ENCODE results near the gene AHSG.

DNA sequence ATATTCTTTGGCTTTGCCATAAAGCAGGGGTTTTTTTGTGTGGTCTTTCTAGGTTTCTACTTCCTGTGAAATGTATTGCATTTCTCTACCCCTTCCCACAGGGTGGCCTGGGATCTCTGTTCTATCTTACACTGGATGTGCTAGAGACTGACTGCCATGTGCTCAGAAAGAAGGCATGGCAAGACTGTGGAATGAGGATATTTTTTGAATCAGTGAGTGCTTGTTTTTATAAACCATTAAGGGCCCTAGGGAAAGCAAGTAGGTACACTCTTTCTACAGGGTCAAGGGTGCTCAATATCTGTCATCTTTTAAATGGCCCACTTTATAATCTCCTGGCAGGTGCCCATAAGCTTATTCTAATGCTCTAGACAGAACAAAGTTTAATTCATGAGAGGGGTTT, 28.1 kb downstream of the AHSG start:
- TF ChIP-seq, protein P1, sequence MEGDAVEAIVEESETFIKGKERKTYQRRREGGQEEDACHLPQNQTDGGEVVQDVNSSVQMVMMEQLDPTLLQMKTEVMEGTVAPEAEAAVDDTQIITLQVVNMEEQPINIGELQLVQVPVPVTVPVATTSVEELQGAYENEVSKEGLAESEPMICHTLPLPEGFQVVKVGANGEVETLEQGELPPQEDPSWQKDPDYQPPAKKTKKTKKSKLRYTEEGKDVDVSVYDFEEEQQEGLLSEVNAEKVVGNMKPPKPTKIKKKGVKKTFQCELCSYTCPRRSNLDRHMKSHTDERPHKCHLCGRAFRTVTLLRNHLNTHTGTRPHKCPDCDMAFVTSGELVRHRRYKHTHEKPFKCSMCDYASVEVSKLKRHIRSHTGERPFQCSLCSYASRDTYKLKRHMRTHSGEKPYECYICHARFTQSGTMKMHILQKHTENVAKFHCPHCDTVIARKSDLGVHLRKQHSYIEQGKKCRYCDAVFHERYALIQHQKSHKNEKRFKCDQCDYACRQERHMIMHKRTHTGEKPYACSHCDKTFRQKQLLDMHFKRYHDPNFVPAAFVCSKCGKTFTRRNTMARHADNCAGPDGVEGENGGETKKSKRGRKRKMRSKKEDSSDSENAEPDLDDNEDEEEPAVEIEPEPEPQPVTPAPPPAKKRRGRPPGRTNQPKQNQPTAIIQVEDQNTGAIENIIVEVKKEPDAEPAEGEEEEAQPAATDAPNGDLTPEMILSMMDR (IDR thresholded peaks at IDR 0.05; ENCODE audit: insufficient read depth, low read depth, low read length) = no peak
- no peak for TF ChIP-seq EZH2 (IDR thresholded peaks at IDR 0.05; ENCODE audit: insufficient read depth, low read length)

Measured in astrocyte (in vitro differentiated cells and primary cell).